Osteoblast (primary cell): Measurements from ENCODE around the gene RARB. TPM values are rescaled to one million over a fixed set of nuclear protein-coding genes. Genes with fewer than 3 reads are reported as not detected.

Source experiments
- DNase-seq: peaks from one replicate; pipeline ENCODE4 v3.0.0; 2011; ENCODE audit warnings: low spot score, mixed read lengths; ENCODE audit not compliant: insufficient read length; ENCODE audit errors: missing footprints
- H2AFZ ChIP-seq: 2 replicates; pipeline ENCODE4 v1.6.0; 2011; ENCODE audit warnings: mild to moderate bottlenecking, low read length
- H3K27ac ChIP-seq: 2 replicates; pipeline ENCODE4 v1.5.1; 2011; ENCODE audit warnings: mild to moderate bottlenecking, low read depth, low read length, moderate library complexity
- H3K27me3 ChIP-seq: 2 replicates; pipeline ENCODE4 v1.6.0; 2012; ENCODE audit warnings: mild to moderate bottlenecking, control low read depth, inconsistent platforms, low read length, moderate library complexity; ENCODE audit not compliant: insufficient read depth
- H3K36me3 ChIP-seq: 2 replicates; pipeline ENCODE4 v1.5.1; 2011; ENCODE audit warnings: mild to moderate bottlenecking, low read length, control low read depth, moderate library complexity; ENCODE audit not compliant: insufficient read depth
- H3K4me1 ChIP-seq: 2 replicates; pipeline ENCODE4 v1.5.1; 2011; ENCODE audit warnings: mild to moderate bottlenecking, low read length, control low read depth, moderate library complexity; ENCODE audit not compliant: insufficient read depth
- H3K4me2 ChIP-seq: 2 replicates; pipeline ENCODE4 v1.6.0; 2011; ENCODE audit warnings: mild to moderate bottlenecking, low read length; ENCODE audit not compliant: insufficient read depth
- H3K4me3 ChIP-seq: fragments of 200-600 bp; sonication (generic); 3 replicates; pipeline ENCODE4 v1.5.1; 2012; ENCODE audit warnings: mild to moderate bottlenecking, low read length, inconsistent platforms; ENCODE audit not compliant: insufficient read depth
- H3K79me2 ChIP-seq: 2 replicates; pipeline ENCODE4 v1.6.0; 2012; ENCODE audit warnings: mild to moderate bottlenecking, low read length, control low read depth, inconsistent platforms; ENCODE audit not compliant: insufficient read depth
- H3K9me3 ChIP-seq: 2 replicates; pipeline ENCODE4 v1.5.1; 2011; ENCODE audit warnings: low read depth, low read length, control low read depth
- H4K20me1 ChIP-seq: 2 replicates; pipeline ENCODE4 v1.6.0; 2012; ENCODE audit warnings: mild to moderate bottlenecking, low read length, control low read depth; ENCODE audit not compliant: insufficient read depth
- CTCF ChIP-seq: IDR thresholded peaks from 2 replicates; pipeline ENCODE4 v1.5.1; 2011; ENCODE audit warnings: mild to moderate bottlenecking, low read depth, low read length, moderate library complexity; ENCODE audit errors: extremely low read depth
- total RNA-seq: library from RNA; depleted of rRNA; stranded (reverse); fragments of >200 nt; gene quantifications from 2 replicates; pipeline ENCODE4 v1.2.3, GENCODE V29; 2012

RARB gene
- total RNA-seq = 4.1 and 7.6 TPM in 2 replicates

- peak within 1 kb of the TSS; percentile 84 for H3K4me3 ChIP-seq
- H3K4me1 ChIP-seq = peaks cover 47% of the 10 kb centered on the region
- peak within 1 kb of the TSS; percentile 87 for H2AFZ ChIP-seq
- H3K27me3 ChIP-seq = no peaks in the 10 kb centered on the region
- peak; percentile 91 for DNase-seq
- peak within 1 kb of the TSS; percentile 97 for H3K27ac ChIP-seq
- H3K9me3 ChIP-seq = no peaks in the 10 kb centered on the region
- H3K36me3 ChIP-seq = no peaks in the 10 kb centered on the region
- TF ChIP-seq CTCF = no peak
- peaks cover 40% of the 10 kb centered on the region for H3K79me2 ChIP-seq
- peak within 1 kb of the TSS; percentile 94 for H3K4me2 ChIP-seq
- no peaks in the 10 kb centered on the region for H4K20me1 ChIP-seq
Measured at GRCh38 chr3:25427942-25428788, at the start of gene RARB. Gene RARB (plus strand): TSS chr3:25428263. CDS start chr3:25428732, 469 bp downstream.

- no peaks in the 10 kb centered on the region for H3K36me3 ChIP-seq
- no peak overlapping the region for H2AFZ ChIP-seq
- TF ChIP-seq CTCF = no peak
- H3K4me3 ChIP-seq = no peak overlapping the region
- H3K4me2 ChIP-seq = no peak overlapping the region
- no peak overlapping the region for H3K27ac ChIP-seq
- H3K4me1 ChIP-seq = no peaks in the 10 kb centered on the region
- DNase-seq = no peak
- no peaks in the 10 kb centered on the region for H3K27me3 ChIP-seq
- no peaks in the 10 kb centered on the region for H3K9me3 ChIP-seq
- H3K79me2 ChIP-seq = no peaks in the 10 kb centered on the region
- H4K20me1 ChIP-seq = no peaks in the 10 kb centered on the region
Measured at GRCh38 chr3:25378786-25379311, 49.2 kb upstream of the RARB start.

- no peak for DNase-seq
- Histone ChIP-seq H3K4me1 (no peaks in the 10 kb centered on the region), H3K4me3 (no peak overlapping the region), H3K9me3 (no peaks in the 10 kb centered on the region), H2AFZ (peak overlapping the region; percentile 76), H3K79me2 (no peaks in the 10 kb centered on the region), H3K36me3 (no peaks in the 10 kb centered on the region), H3K27ac (no peak overlapping the region), H4K20me1 (no peaks in the 10 kb centered on the region), H3K4me2 (peak overlapping the region; percentile 48), H3K27me3 (no peaks in the 10 kb centered on the region)
- TF ChIP-seq CTCF = no peak
Measured at GRCh38 chr3:25380222-25380739, 47.8 kb upstream of the RARB start.

- no peak overlapping the region for H3K27ac ChIP-seq
- H2AFZ ChIP-seq = no peak overlapping the region
- no peaks in the 10 kb centered on the region for H3K27me3 ChIP-seq
- H3K36me3 ChIP-seq = no peaks in the 10 kb centered on the region
- no peaks in the 10 kb centered on the region for H3K4me1 ChIP-seq
- no peak overlapping the region for H3K4me3 ChIP-seq
- no peaks in the 10 kb centered on the region for H3K79me2 ChIP-seq
- H3K4me2 ChIP-seq = no peak overlapping the region
- H3K9me3 ChIP-seq = no peaks in the 10 kb centered on the region
- no peaks in the 10 kb centered on the region for H4K20me1 ChIP-seq
- TF ChIP-seq CTCF = no peak
- DNase-seq = peak; percentile 23
Measured at GRCh38 chr3:25381083-25381482, 47.0 kb upstream of the RARB start.
